HepG2 (cell line): Measurements from ENCODE around the gene KMT2D. TPM values are rescaled to one million over a fixed set of nuclear protein-coding genes. Genes with fewer than 3 reads are reported as not detected.

ENCODE experiments used
- AGO2 ChIP-seq: fragments of 200-400 bp; formaldehyde crosslinking; optimal IDR thresholded peaks from 2 replicates; pipeline ENCODE3; 2017; ENCODE audit warnings: mild to moderate bottlenecking, low read depth, low read length, moderate library complexity
- ATAD3A ChIP-seq: sonication (generic); formaldehyde crosslinking; IDR thresholded peaks from 2 replicates; pipeline ENCODE4 v1.4.0; 2020; ENCODE audit warnings: missing genetic modification reagents
- MTF2 ChIP-seq: sonication (generic); formaldehyde crosslinking; IDR thresholded peaks from 2 replicates; pipeline ENCODE4 v1.5.0; 2020; ENCODE audit warnings: missing genetic modification reagents, borderline replicate concordance
- PITX1 ChIP-seq: sonication (generic); formaldehyde crosslinking; IDR thresholded peaks from 2 replicates; pipeline ENCODE4 v1.5.1; 2020; ENCODE audit warnings: mild to moderate bottlenecking, missing genetic modification reagents
- POLR2AphosphoS2 ChIP-seq: IDR thresholded peaks from 2 replicates; pipeline ENCODE4 v1.6.1; 2011; ENCODE audit warnings: low read depth, low read length, improper control_type of control experiment
- RBM22 ChIP-seq: fragments of 200-400 bp; formaldehyde crosslinking; optimal IDR thresholded peaks from 2 replicates; pipeline ENCODE3; 2017; ENCODE audit warnings: mild to moderate bottlenecking, low read length, moderate library complexity
- ZNF280B ChIP-seq: sonication (generic); formaldehyde crosslinking; IDR thresholded peaks from 2 replicates; pipeline ENCODE4 v1.5.0; 2020; ENCODE audit warnings: missing genetic modification reagents, mild to moderate bottlenecking, borderline replicate concordance
- ZNF432 ChIP-seq: sonication (generic); formaldehyde crosslinking; IDR thresholded peaks from 2 replicates; pipeline ENCODE4 v1.5.0; 2020; ENCODE audit warnings: missing genetic modification reagents, mild to moderate bottlenecking, borderline replicate concordance
- polyA plus RNA-seq, 8 experiments: library from polyadenylated mRNA; depleted of rRNA in 3 of 8; stranded (reverse) in 7 of 8; unstranded in 1 of 8; fragments of >200 nt; fragmentation: Illumina TruSeq in 4 of 8; extraction: Trizol in 4 of 8; gene quantifications; 2 replicates each; pipeline versions ENCODE4 v1.2.1 to v1.2.3, GENCODE V29; 2011 to 2016; ENCODE audit warnings: low read depth in 4 of 8, missing spikeins in 1 of 8, mixed read lengths in 1 of 8; ENCODE audit not compliant: insufficient read depth in 1 of 8
- total RNA-seq, 5 experiments: library from RNA; depleted of rRNA; stranded (reverse); fragments of >200 nt; fragmentation: Illumina TruSeq; extraction: Trizol; gene quantifications; 2 replicates each; pipeline ENCODE4 v1.2.3, GENCODE V29; 2016; ENCODE audit warnings: low read depth in 1 of 5
- TF ChIP-seq, protein P1 (sequence below): sonication (generic); formaldehyde crosslinking; IDR thresholded peaks from 2 replicates; pipeline ENCODE4 v1.5.0; 2020; ENCODE audit warnings: mild to moderate bottlenecking, missing genetic modification reagents
- TF ChIP-seq, protein P2 (sequence below): IDR thresholded peaks from 2 replicates; pipeline ENCODE4 v1.6.1; 2016

Gene KMT2D
- total and polyA plus RNA-seq, 2 of the 13 experiments (the other 11 are each of a cell fraction or from before 2014, with no cell fraction given): 8.1 to 10.4 TPM

GRCh38 chr12:49030714-49031572, 29.7 kb downstream of the KMT2D start (continued):
- TF ChIP-seq, protein P1, sequence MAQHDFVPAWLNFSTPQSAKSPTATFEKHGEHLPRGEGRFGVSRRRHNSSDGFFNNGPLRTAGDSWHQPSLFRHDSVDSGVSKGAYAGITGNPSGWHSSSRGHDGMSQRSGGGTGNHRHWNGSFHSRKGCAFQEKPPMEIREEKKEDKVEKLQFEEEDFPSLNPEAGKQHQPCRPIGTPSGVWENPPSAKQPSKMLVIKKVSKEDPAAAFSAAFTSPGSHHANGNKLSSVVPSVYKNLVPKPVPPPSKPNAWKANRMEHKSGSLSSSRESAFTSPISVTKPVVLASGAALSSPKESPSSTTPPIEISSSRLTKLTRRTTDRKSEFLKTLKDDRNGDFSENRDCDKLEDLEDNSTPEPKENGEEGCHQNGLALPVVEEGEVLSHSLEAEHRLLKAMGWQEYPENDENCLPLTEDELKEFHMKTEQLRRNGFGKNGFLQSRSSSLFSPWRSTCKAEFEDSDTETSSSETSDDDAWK (CRISPR knock-in tag): no peak
- TF ChIP-seq POLR2AphosphoS2 (no peak), ATAD3A (no peak), PITX1 (CRISPR knock-in tag) (no peak), RBM22 (peak; percentile 7), ZNF280B (CRISPR knock-in tag) (no peak), MTF2 (no peak), AGO2 (peak; percentile 46), ZNF432 (CRISPR knock-in tag) (no peak)
- TF ChIP-seq, protein P2, sequence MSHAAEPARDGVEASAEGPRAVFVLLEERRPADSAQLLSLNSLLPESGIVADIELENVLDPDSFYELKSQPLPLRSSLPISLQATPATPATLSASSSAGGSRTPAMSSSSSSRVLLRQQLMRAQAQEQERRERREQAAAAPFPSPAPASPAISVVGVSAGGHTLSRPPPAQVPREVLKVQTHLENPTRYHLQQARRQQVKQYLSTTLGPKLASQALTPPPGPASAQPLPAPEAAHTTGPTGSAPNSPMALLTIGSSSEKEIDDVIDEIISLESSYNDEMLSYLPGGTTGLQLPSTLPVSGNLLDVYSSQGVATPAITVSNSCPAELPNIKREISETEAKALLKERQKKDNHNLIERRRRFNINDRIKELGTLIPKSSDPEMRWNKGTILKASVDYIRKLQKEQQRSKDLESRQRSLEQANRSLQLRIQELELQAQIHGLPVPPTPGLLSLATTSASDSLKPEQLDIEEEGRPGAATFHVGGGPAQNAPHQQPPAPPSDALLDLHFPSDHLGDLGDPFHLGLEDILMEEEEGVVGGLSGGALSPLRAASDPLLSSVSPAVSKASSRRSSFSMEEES (CRISPR knock-in tag): no peak
